ENCODE measurements around the gene PDF. TPM values are rescaled to one million over a fixed set of nuclear protein-coding genes. Genes with fewer than 3 reads are reported as not detected.
A peak's percentile ranks its signal among the peaks of the same experiment; 100 is the strongest.

Gene PDF
- total RNA-seq, 1 donor from 2014 or later, result 32.3 TPM

- Histone ChIP-seq H3K36me3 (ENCODE audit: control insufficient read depth, insufficient read depth, low read length) (peaks cover 1% of the 10 kb centered on the region), H3K27me3 (ENCODE audit: control insufficient read depth, insufficient read depth, low read length) (no peaks in the 10 kb centered on the region)
Measured at GRCh38 chr16:69338557-69339288, 8.3 kb upstream of the PDF start.

GRCh38 chr16:69334696-69335095 is 4.3 kb upstream of the PDF start:
- H3K4me3 ChIP-seq (ENCODE audit: low read depth, low read length), result no peak overlapping the region
- H3K36me3 ChIP-seq (ENCODE audit: control insufficient read depth, insufficient read depth, low read length), result peaks cover 1% of the 10 kb centered on the region
- TF ChIP-seq CTCF (IDR thresholded peaks at IDR 0.05; ENCODE audit: insufficient read depth, low read length, poor library complexity, severe bottlenecking), result no peak
- no peaks in the 10 kb centered on the region for H3K27me3 ChIP-seq (ENCODE audit: control insufficient read depth, insufficient read depth, low read length)
- no peak for DNase-seq (ENCODE audit: low read depth)

More at GRCh38 chr16:69338557-69339288, 8.3 kb upstream of the PDF start:
- DNase-seq (ENCODE audit: low read depth), result no peak
- H3K4me3 ChIP-seq (ENCODE audit: low read depth, low read length), result peak overlapping the region; percentile 85
- no peak for TF ChIP-seq CTCF (IDR thresholded peaks at IDR 0.05; ENCODE audit: insufficient read depth, low read length, poor library complexity, severe bottlenecking)

GRCh38 chr16:69329369-69330285 is 761 bp downstream of the PDF start:
- Histone ChIP-seq H3K27me3 (ENCODE audit: control insufficient read depth, insufficient read depth, low read length) (no peaks in the 10 kb centered on the region), H3K4me3 (ENCODE audit: low read depth, low read length) (peak overlapping the region; percentile 60), H3K36me3 (ENCODE audit: control insufficient read depth, insufficient read depth, low read length) (peaks cover 1% of the 10 kb centered on the region)
- DNase-seq (ENCODE audit: low read depth), result no peak
- TF ChIP-seq CTCF (IDR thresholded peaks at IDR 0.05; ENCODE audit: insufficient read depth, low read length, poor library complexity, severe bottlenecking), result no peak

GRCh38 chr16:69328854-69329316 is 1.5 kb downstream of the PDF start:
- DNase-seq (ENCODE audit: low read depth), result no peak
- H3K27me3 ChIP-seq (ENCODE audit: control insufficient read depth, insufficient read depth, low read length), result no peaks in the 10 kb centered on the region
- no peak for TF ChIP-seq CTCF (IDR thresholded peaks at IDR 0.05; ENCODE audit: insufficient read depth, low read length, poor library complexity, severe bottlenecking)
- H3K4me3 ChIP-seq (ENCODE audit: low read depth, low read length), result no peak overlapping the region
- peaks cover 2% of the 10 kb centered on the region for H3K36me3 ChIP-seq (ENCODE audit: control insufficient read depth, insufficient read depth, low read length)

GRCh38 chr16:69327585-69328310 is 2.6 kb downstream of the PDF start:
- Histone ChIP-seq H3K36me3 (ENCODE audit: control insufficient read depth, insufficient read depth, low read length) (peaks cover 4% of the 10 kb centered on the region), H3K27me3 (ENCODE audit: control insufficient read depth, insufficient read depth, low read length) (no peaks in the 10 kb centered on the region), H3K4me3 (ENCODE audit: low read depth, low read length) (no peak overlapping the region)
- no peak for DNase-seq (ENCODE audit: low read depth)
- no peak for TF ChIP-seq CTCF (IDR thresholded peaks at IDR 0.05; ENCODE audit: insufficient read depth, low read length, poor library complexity, severe bottlenecking)

Data from kidney epithelial cell (primary cell).